Skin epidermis (tissue), 12 donors: ENCODE measurements around the gene AMBP.
"Not testable (repeated sequence)": the region's sequence is repeated elsewhere in the genome, so short reads cannot be mapped to it uniquely, and the experiment has no call there.

ENCODE experiments used
- H3K27ac ChIP-seq, 21 experiments: fragments of 200-600 bp; sonication (generic) in 11 of 21; one replicate each; pipeline ENCODE4 v1.5.0; 2020; ENCODE audit warnings: mild to moderate bottlenecking in 3 of 21, inconsistent platforms in 2 of 21, moderate library complexity in 2 of 21
- H3K4me3 ChIP-seq, 7 experiments: fragments of 200-600 bp; sonication (generic) in 2 of 7; one replicate each; pipeline ENCODE4 v1.5.0; 2020; ENCODE audit warnings: inconsistent platforms in 2 of 7, mild to moderate bottlenecking in 2 of 7, moderate library complexity in 1 of 7

AMBP gene

DNA sequence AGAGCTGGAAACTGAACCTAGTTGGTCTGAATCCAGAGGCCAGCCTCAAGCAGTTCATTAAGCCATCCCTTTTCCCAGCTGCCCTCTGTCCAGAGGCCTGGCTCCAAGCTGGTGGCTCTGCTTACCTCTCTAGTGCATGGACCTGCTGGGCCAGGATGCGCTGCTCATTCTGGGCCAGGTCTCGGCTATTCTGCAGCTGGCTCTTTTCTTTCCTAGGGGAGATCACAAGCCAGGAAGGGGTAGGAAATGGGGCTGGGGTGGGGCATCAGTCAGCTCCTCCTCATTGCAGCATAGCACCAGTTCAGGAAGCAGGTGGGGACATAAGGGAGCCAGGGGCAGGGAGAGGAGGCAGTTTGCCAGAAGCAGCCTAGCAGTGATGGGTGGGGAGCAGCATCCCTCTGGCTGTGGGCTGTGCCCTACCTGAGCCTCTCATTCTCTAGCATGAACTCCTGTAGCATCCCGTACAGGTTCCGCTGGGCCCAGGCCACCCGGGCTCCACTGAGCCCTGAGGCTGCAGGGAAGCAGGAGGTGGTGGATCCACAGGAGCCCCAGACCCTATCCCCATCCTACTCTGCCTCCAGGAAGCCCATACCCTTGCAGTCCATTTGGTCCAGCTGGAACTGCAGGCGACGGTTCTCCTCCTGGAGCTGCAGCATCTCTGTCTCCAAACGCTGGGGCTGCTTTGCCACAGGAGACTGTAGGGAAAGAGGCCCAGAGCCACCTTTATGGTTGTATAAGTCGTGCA, 15.8 kb upstream of the AMBP start:
- Histone ChIP-seq H3K27ac (no peak overlapping the region), H3K4me3 (no peak overlapping the region)

DNA sequence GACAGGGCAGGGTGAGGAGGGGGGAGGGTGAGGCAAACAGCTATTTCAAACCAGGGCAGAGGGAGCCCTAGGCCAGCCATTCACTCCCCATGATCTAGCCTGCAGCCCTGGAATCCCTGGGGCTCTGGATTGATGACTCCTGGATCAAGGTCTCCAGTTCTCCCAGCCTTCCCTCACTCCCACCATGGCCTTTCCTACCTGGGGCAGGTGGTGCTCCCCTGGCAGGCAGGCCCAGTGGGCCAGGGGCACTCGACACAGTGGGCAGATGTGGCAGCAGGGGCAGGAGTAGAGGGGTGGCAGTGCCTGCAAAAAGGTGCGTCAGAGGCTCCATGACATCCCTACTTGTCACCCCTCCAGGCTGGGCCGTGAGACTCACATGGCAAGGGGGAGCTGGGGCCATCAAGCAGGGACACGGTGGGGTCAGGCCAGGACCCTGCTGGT, 15.0 kb upstream of the AMBP start:
- no peak overlapping the region for H3K27ac ChIP-seq
- H3K4me3 ChIP-seq, result no peak overlapping the region

DNA sequence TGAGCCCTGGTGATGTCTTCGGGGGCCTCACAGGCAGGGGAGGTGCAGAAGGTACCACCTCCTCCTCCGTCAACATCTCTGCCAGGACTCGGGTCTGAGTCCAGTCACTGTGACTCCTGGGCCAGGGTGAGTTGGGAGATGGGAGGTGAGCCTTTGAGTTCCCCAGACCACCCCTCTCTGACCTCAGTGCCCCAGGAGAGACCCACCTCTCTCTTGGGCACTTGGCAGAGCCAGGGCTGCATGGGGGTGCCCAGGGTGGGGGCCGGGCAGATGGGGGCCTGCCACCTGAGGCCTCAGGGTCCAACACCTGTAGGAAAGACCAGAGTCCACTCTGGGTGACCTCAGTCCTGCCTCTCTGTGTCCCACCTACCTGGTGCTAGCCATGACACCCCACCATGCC, 14.2 kb upstream of the AMBP start:
- H3K27ac ChIP-seq, result no peak overlapping the region
- H3K4me3 ChIP-seq, result no peak overlapping the region

GRCh38 chr9:114091711-114092110, 13.6 kb upstream of the AMBP start:
- Histone ChIP-seq H3K27ac (no peak overlapping the region), H3K4me3 (no peak overlapping the region)

GRCh38 chr9:114090798-114091197, 12.7 kb upstream of the AMBP start:
- no peak overlapping the region for H3K4me3 ChIP-seq
- H3K27ac ChIP-seq, result no peak overlapping the region

- H3K4me3 ChIP-seq, result no peak overlapping the region
Measured at GRCh38 chr9:114089206-114089840, 11.2 kb upstream of the AMBP start.

GRCh38 chr9:114088571-114089170, 10.6 kb upstream of the AMBP start:
- H3K27ac ChIP-seq, result peak overlapping the region in 1 of 21 experiments; percentile 22
- H3K4me3 ChIP-seq, result no peak overlapping the region

More at GRCh38 chr9:114089206-114089840, 11.2 kb upstream of the AMBP start:
- peak overlapping the region in 1 of 21 experiments; percentile 22 for H3K27ac ChIP-seq

GRCh38 chr9:114087721-114088120, 9.6 kb upstream of the AMBP start:
- H3K27ac ChIP-seq, result peak overlapping the region in 1 of 21 experiments; percentile 22

DNA sequence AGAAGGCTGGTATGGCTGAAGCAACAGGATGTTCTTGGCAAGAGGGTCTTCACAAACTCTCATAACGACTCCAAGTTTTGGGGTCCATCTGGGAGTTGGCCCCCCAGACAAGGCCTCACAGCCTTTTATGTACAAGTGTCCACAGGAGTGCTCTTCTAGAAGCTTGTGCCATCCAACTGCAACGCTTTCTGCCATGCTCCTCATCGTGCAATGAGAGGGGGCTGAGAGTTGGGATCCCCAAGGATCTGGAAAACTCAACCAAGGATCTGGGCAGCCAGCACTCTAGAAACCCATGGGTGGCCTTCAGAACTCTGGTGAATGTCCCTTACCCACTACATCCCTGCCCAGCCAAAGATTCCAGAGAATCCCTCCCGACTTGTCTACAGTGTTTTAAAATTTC, 8.5 kb upstream of the AMBP start:
- Histone ChIP-seq H3K27ac (peak overlapping the region in 1 of 21 experiments; percentile 8), H3K4me3 (no peak overlapping the region)

More at GRCh38 chr9:114087721-114088120, 9.6 kb upstream of the AMBP start:
- H3K4me3 ChIP-seq, result no peak overlapping the region

- H3K4me3 ChIP-seq, result no peak overlapping the region
- H3K27ac ChIP-seq, result no peak overlapping the region
Measured at GRCh38 chr9:114086009-114086408, 7.9 kb upstream of the AMBP start.

- Histone ChIP-seq H3K4me3 (no peak overlapping the region), H3K27ac (no peak overlapping the region)
Measured at GRCh38 chr9:114085387-114085789, 7.3 kb upstream of the AMBP start.

- Histone ChIP-seq H3K27ac (peak overlapping the region in 1 of 21 experiments; percentile 11), H3K4me3 (no peak overlapping the region)
Measured at GRCh38 chr9:114084282-114085073, 6.4 kb upstream of the AMBP start.

- H3K27ac ChIP-seq, result no peak overlapping the region
- no peak overlapping the region for H3K4me3 ChIP-seq
Measured at GRCh38 chr9:114083666-114084065, 5.6 kb upstream of the AMBP start.

DNA sequence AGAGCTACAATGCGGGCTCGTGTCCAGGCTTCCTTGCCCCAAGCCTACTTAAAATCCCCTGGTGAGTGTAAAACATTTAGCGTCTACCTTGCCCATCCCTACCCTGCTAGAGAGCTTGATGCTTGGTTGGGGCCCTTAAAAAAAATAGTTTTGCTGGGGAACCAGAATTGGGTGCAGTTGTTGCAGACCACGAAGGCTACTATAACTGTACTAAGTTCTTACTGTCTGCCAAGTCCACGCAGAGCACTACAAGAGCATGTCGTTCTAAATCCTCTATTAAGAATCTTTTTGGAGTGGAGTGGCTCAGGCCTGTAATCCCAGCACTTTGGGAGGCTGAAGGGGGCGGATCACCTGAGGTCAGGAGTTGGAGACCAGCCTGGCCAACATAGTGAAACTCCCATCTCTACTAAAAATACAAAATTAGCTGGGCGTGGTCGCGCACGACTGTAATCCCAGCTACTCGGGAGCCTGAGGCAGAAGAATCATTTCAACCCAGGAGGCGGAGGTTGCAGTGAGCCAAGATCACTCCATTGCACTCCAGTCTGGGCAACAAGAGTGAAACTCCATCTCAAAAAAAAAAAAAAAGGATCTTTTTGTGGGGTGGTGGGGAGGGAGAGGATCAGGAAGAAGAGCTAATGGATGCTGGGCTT, 4.8 kb upstream of the AMBP start:
- H3K4me3 ChIP-seq, H3K27ac ChIP-seq: not testable (repeated sequence)

DNA sequence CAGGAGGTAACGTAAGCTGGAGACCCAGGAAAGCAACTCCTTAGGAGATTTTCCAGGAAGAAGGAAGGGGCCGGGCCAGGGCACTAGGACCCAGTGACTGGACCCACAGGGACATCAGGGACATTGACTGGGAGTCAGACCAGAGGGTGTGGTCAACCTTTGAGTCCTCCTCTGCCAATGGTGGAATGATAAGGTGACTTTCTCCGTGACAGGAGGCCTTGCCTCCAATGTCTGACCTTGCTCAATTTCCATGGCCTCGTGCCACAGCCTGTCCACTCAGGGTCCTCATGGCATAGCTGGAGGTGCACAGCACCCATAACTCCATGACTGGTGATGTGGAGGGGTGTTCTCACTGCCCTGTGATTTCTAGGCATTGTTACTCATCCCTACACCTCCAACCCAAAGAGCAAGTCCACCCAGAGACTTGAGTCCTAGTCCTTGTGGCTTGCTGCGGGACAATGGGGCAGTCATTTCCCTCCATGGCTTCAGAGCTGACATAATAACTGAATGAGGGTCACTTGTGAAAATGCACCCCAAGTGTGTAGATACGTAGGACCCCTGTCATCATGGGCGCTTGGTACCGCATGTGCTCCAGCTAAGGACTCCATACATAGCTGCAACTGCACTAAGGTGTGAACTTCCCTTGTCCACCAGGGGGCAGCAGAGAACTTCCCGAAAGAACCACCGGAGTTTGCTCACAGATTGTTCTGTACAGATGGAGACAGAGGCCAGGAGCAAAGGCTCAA, 4.1 kb upstream of the AMBP start:
- no peak overlapping the region for H3K4me3 ChIP-seq
- H3K27ac ChIP-seq, result no peak overlapping the region

DNA sequence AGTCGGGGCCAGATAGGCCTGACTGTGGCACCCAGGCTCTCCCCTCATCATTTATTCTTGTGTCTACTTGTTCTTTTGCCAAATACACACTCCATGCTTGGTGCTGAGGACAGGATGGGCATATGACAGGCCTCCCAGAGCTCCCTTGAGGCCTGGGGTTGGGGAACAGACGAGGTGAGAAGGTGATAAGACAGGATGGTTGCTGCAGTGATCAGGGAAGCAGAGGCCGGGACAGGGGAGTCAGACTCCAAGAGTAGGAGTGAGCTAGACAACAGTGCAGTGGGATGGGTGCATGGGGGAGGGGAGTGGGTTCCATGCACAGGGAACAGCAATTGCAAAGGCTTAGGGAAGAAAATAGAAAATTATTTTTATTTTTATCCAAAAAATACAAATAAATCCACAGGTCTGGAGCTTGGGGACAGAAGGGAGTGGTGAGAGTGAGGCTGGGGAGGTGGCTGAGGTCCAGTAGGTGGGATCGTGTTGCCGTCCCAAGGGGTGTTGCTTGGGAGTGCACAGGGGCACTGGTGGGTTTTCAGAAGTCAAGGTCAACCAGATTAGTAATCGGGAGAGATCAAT, 3.4 kb upstream of the AMBP start:
- Histone ChIP-seq H3K27ac (no peak overlapping the region), H3K4me3 (no peak overlapping the region)

DNA sequence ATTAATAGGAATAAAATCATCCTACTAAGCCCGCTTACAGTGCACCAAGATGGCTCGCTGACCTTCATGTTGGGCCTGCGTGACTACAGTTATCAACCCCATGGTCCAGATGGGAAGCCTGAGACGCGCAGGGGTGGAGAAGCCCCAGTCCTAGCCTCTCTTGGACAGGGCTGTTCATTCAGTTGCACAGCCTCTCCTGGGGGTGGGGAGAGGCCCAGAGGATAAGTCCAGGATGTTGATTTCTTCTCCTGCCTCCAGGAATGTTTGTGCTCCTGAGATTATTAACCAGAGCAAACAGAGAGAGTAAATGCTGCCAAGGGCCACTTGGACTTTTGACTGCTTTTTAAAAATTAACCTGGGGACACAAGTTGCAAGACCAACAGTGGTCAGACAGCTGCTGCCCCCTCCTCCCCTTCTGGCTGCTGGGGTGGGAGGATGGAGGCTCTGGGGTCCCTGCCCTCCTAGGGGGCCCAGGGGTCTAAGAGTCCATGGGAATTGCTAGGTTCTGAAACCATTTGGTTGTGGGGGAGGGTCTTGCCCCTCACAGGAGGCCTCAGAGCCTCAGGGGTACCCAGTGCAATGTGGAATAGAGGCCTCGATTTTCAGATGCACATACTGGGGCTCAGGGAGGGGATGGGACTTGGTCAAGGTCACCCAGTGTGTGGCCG, 2.8 kb upstream of the AMBP start:
- H3K4me3 ChIP-seq, result no peak overlapping the region
- H3K27ac ChIP-seq, result no peak overlapping the region

DNA sequence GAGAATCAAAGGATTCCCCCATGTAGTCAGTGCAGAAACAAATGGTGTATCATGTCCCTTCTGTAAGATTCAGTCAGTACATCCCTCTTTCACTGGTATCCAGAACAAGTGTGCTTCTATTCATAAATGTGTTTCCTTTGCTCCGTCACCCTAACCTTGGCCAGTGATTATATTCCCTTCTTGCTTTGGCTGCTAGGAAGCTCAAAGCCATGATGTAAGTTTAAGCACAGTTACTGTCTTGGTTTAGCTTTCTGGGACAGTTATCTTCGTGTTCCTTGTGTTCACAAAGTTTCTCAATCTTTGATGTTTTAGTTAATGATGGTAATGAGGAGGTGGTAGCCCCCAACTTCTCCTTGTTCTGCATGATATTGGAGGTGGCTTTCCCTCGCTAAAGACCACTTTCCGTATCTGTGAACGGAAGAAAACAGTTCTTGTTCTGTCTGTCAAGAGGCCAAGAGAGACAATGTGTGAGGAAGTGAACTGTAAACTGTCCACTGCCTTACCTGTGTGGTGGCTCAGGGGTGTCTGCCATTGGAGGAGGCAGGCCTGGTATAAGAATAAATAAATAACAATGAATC, 2.2 kb upstream of the AMBP start:
- Histone ChIP-seq H3K4me3 (no peak overlapping the region), H3K27ac (no peak overlapping the region)
